GM10248 (cell line): Measurements from ENCODE around the gene CKB.

Source experiments
- CTCF ChIA-PET: fragments of 300-600 bp; sonication (Branson Sonifier 250); formaldehyde crosslinking; extraction: SDS; loops from one replicate; lab custom pipeline; 2021; ENCODE audit warnings: antibody characterized with exemption; lab: Yijun Ruan, JAX
- POLR2A ChIA-PET: fragments of 350-650 bp; sonication (Branson Sonifier 250); formaldehyde crosslinking; extraction: SDS; loops from one replicate; lab custom pipeline; 2020; ENCODE audit warnings: antibody characterized with exemption; lab: Yijun Ruan, JAX
- DNase-seq: peaks from one replicate; pipeline ENCODE4 v3.0.0; 2012; ENCODE audit errors: extremely low spot score
- CTCF ChIP-seq: IDR thresholded peaks from 2 replicates; pipeline ENCODE4 v1.5.1; 2012; ENCODE audit warnings: mild to moderate bottlenecking, low read depth; ENCODE audit errors: extremely low read depth, missing control alignments, control extremely low read depth

The CKB gene

GRCh38 chr14:103523575-103523954 is 935 bp upstream of the CKB start:
- ChIA-PET CTCF (interaction anchor here (1.1 to 9.5 kb wide), 2 partner anchors 24 kb away, joined by 3 to 214 read pairs; no protein-coding TSS in a partner anchor), POLR2A (no interaction called here)
- TF ChIP-seq CTCF = no peak
- no peak for DNase-seq

GRCh38 chr14:103521951-103522563 is 573 bp downstream of the CKB start:
- no peak for TF ChIP-seq CTCF
- CTCF ChIA-PET = interaction anchor here (1.1 to 9.5 kb wide), 6 partner anchors 15 to 388 kb away, joined by 3 to 214 read pairs (median 5); no protein-coding TSS in a partner anchor
- POLR2A ChIA-PET = interaction anchor here (0.7 kb wide), 1 partner anchor 18 kb away, joined by 3 read pairs; no protein-coding TSS in a partner anchor
- DNase-seq = no peak

DNA sequence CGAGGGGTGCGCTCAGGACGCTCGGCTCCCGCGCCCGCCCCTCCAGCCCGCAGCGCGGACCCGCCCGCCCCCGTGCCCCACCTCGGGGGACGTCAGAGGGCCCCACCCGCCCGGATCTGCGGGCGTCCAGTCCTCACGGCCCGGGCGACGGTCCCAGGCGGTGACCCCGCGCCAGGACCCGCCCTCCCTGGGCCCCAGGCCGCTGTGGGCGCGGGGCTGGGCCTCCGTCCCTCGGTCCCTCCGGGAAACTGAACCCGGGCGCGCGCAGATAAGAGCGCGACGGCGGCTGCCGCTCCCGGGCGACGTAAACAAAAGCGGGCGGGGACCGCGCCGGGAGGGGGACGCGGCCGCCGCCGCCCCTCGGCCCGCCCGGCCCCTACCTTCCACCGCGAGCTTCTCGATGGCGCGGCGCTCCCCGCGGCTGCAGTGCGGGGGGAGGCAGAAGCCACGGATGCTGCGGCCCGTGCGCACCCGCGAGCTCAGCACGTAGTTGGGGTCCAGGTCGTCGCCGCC is 1.1 kb downstream of the CKB start:
- no peak for TF ChIP-seq CTCF
- ChIA-PET CTCF (interaction anchor here (0.6 to 9.5 kb wide), 12 partner anchors 8 to 389 kb away, joined by 3 to 214 read pairs (median 4); no protein-coding TSS in a partner anchor), POLR2A (interaction anchor here (0.7 kb wide), 1 partner anchor 18 kb away, joined by 3 read pairs; no protein-coding TSS in a partner anchor)
- no peak for DNase-seq

DNA sequence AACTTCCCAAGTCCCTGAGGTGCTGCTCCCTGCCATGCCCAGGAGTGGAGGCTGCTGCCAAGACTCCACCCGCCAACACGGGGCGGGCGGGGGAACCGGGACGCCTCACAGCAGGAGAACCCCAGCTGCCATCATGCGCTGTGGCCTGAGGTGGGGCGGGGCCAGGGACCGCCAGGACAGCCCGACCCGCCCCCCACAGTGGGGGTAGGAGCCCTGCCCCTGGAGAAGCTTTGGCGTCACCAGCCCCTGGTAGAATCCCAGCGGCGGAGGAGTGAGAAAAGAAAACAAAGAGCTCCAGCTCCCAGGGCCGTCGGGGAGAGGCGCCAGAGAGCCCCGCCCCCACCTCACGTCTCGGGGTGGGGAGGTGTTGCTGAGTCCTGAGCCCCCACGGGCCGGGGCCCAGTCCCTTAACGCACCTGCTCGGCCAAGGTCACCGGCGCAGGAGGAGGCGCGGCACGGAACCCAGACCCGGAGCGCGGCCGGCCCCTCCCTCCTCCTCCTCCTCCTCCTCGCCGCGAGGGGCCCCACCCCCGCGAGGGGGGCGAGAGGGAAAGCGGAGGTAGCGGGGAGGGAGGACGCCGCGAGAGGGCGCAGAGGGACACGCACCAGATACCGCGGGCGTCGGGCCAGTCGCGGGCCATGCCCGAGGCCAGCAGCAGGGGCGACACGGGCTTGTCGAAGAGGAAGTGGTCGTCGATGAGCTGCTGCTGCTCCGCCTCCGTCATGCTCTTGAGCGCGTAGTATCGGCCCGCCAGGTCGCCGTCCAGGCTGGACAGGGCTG is 1.8 kb downstream of the CKB start:
- DNase-seq = peak; percentile 79
- ChIA-PET POLR2A (interaction anchor here (0.6 to 1.1 kb wide), 2 partner anchors 8 to 185 kb away, joined by 3 read pairs; partner anchors contain the start of gene TRMT61A), CTCF (interaction anchor here (0.6 to 9.5 kb wide), 13 partner anchors 9 to 389 kb away, joined by 3 to 214 read pairs (median 3); no protein-coding TSS in a partner anchor)
- peak; percentile 71 for TF ChIP-seq CTCF

DNA sequence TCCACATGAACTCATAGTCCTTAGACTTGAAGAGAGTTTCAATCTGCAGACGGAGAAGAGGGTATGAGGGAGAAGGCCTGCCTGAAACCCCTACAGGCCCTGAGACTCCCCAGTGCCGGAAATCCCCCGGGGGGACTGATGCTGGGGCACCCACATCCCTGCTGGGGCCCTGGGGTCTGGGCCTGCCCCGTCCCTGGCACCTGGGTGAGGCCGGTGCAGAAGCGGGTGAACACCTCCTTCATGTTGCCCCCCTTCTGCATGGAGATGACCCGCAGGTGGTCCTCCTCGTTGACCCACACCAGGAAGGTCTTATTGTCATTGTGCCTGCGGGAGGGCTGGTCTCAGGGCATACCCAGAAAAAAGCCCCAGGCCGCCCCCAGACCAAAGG is 2.4 kb downstream of the CKB start:
- POLR2A ChIA-PET = interaction anchor here (1.1 kb wide), 1 partner anchor 9 kb away, joined by 3 read pairs; the partner anchor contains the start of gene TRMT61A
- no peak for DNase-seq
- CTCF ChIA-PET = interaction anchor here (0.9 to 9.5 kb wide), 11 partner anchors 8 to 104 kb away, joined by 3 to 214 read pairs (median 6); partner anchors contain the start of gene TRMT61A
- TF ChIP-seq CTCF = no peak

- POLR2A ChIA-PET = no interaction called here
- TF ChIP-seq CTCF = no peak
- DNase-seq = no peak
- CTCF ChIA-PET = interaction anchor here (1.3 to 9.5 kb wide), 11 partner anchors 10 to 104 kb away, joined by 3 to 214 read pairs (median 17); partner anchors contain the start of gene TRMT61A
These were observed 2.8 kb downstream of the CKB start for GRCh38 chr14:103519837-103520212.
